NCI-H226 (cell line): ENCODE measurements around the gene BICRAL.

Source experiments
- DNase-seq: peaks from one replicate; pipeline ENCODE4 v3.0.0-alpha.2; 2015

Gene BICRAL

GRCh38 chr6:42781796-42782688, at the start of gene BICRAL:
Gene BICRAL (plus strand): TSS chr6:42782052. CDS start chr6:42822023, 39,971 bp downstream.
- peak; percentile 58 for DNase-seq

- peak; percentile 32 for DNase-seq
Measured at GRCh38 chr6:42733867-42734481, 47.9 kb upstream of the BICRAL start.

DNA sequence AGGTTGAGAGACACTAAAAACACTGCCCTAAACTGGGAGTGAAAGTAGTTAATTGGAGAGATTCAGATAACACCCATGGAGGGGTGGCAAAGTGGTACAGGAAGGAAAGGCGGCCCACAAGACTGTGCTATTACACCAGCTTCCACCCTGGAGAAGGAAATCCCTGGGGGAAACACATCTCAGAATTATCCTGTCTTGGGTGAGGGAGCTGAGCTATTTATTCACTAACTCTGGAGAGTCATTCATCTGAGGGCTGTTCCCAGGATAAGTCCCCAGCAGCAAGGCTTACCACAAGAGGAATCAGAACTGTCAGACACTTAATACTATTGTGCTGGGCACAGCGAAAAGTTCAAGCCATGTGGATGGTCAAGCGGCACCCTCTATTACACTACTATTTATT, 45.9 kb upstream of the BICRAL start:
- DNase-seq, result no peak

DNA sequence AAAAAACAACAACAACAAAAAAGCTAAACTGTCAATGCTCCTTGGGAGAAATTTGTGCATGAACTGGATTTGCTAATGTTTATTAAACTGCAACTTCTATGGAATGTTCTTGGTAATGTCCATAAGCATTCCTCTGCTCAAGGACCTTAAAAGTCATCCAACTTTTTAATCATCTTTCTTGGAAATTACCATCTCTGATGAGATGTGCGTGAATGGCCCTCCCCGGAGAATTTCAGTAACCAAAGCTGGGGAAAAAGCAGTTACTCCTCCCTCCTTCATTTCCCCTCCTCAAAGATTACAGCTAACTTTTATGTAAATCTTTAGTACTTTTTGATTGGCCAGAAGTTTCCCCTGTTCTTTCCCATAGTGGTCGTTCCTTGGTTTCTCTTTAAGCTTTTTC, 41.1 kb upstream of the BICRAL start:
- no peak for DNase-seq

DNA sequence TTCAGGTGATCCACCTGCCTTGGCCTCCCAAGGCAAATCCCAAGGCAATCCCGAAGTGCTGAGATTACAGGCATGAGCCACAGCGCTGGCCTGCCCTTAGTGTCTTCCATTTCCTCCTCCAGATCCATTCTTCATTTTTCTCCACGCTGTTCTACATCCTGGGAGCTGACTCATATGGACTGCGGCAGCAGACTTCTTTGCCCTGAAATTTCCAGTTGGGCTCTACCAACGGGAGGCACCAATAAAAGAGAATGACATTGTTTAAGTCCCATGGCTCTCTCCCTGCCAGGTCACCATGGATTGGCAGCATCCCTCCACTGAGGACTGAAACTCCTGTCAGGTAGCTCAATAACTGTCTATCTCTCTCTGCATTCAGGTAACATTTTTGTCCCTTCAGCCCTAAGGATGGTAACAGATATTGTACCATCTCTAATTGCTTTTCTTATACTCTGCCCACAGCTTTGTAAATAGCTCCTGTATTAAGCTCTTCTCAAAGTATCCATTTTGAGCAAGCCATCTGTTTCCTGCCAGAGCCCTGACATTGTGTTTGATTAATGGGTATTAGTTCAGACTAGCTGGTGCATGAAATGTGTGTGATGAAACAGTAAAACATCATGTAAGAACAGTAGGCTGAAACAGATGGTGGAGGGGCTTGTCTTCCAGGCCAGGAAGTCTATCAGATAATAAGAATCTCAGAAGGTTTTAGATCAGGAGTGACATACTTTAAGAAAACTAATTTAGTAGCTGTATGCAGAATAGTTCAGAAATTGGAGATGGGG, 39.5 kb upstream of the BICRAL start:
- peak; percentile 54 for DNase-seq

DNA sequence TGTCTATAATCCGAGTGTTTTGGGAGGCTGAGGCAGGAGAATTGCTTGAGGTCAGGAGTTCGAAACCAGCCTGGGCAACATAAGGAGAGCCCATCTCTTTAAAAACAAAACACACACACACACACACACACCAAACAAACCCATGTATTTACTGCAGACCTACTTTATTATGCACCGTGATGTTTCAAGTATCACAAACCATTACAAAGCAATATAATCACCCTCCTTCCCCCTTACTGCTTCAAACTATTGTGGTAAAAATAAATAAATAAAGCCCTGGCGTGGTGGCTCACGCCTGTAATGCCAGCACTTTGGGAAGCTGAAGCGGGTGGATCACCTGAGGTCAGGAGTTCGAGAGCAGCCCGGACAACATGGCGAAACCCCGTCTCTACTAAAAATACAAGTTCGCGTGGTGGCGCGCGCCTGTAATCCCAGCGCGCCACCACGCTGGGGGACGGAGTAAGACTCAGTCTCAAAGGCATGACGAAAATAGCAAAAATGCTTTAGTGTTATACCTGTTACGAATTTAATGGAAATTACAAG, 37.4 kb upstream of the BICRAL start:
- DNase-seq, result no peak

DNA sequence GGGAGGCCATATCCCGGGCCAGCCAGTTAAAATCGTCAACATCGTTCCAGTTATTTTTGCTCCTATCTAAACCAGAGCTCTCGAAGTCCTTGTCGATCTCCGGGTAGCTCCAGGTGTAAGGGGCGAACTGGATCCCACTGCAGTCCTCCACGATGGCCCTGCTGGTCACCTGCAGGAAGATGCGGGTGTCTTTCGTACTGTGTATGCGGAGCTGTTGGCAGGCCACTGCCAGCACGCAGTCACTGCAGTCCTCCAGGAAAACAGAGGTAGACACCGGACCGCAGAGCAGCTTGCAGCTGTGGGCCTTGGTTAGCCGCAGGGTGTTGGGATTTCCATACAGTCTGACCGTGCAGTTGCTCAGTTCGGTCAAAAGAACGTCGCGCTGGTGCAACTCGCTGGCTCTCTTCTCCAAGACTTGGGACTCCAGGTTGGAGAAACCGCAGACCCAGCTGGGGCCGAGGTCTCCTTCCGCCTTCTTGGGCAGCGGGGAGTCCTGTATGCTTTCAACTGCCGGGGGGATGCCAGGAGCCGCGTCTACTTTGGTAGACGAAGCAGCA, 36.7 kb upstream of the BICRAL start:
- no peak for DNase-seq

DNA sequence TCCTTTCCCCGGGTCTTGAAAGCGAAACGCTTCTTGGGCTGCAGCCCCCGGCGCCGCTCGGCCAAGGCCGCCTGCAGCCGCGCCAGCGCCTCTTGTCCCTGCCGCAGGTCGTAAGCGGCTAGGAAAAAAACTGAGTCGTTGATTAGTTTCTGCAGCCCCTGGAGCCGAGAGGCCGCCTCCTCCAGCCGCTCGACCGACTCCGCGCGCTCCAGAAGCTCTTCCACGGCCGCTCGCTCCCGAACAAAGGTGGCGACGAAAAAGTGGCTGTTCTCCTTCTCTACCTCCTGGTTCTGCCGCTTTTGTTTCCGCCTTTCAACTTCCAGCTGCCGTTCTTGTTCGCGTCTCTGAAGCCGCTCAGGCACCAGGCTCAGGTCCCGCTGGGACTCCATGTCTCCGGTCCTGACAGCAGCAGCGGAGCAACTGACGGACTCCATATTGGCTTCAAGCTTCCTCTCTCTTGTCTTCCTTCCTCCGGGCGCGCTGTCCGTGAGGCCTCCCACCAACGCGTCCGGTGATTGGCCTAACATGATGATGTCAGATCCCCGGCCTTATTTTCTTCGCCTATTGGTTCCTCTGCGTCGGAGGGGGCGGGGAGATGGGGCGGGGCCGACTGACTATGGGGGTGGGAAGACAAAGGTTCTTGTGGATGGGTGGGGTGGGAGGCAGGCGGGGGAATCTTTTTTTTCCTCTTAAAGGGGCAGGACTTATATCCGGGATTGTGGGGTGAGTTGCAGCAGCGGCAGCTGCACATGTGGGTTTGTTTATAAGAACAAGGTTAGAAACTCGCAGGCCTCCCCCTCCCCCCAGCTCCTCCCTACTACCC, 36.0 kb upstream of the BICRAL start, which contains the start of gene TBCC:
TSS of gene TBCC (minus strand) at position 464 of the 823 bp plus-strand sequence. CDS start at position 434, 30 bp downstream.
- peak; percentile 96 for DNase-seq

DNA sequence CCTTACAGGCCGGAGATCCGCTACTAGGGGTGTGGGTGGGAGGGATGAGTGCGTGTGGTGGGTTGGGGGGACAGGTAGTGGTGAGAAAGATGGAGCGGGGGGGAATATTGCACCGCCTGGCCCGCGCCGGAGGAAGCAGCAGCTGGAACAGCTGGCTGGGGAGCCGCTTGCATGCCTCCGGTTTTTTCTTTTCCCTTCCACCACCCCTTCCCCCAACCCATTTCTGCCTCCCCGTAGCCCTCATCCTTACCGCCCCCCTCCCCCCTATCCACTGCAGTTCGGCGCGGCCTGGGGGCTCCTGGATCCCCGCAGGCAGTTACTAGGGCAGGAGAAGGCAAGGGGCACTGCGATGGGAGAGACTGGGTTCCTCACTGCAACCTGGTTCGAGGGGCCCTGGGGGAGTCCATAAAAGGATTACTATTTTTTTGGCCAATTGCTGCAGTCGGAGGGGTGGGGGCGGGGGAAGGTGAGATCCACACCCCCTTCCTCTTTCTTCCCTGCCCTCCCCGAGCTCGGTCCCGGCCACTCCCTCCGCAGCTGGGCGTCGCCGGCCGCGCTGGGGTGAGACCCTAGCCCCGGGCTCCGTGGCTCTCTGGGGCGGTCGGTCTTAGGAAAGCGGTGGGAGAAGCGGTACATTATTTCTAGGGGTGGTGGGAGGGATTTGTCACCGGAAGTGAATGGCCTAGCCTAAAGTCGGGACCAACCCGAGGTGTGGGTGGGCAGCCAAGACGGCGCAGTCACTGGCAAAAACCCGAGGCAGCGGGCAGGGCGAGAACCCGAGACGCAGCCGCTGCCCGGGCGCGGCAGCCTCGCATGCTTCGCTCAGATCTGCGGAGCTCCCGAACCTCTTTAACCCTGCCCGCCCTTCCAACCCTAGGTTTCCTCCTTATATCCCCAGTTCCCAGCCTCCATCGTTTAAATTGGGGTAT, 35.1 kb upstream of the BICRAL start:
- DNase-seq, result peak; percentile 93

GRCh38 chr6:42748203-42748898, 33.5 kb upstream of the BICRAL start:
- DNase-seq, result no peak

DNA sequence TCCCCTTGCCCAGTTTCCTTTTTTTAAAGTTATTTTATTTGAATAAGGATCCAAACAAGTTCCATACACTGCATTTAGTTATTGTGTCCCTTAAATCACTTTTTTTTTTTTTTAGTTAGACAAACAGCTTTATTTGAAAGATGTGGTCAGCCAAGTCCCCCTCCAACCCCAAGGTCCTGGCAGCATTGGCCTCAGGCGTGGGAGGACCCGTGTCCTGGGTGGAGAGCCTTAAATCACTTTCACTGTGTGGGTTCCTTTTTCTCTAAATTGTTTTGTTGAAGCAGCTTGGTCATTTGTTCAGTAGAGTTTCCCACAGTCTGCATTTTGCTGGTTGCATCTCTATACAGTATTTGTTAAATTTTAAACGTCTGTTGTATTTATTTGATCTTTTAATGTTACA, 30.8 kb upstream of the BICRAL start:
- DNase-seq, result no peak

DNA sequence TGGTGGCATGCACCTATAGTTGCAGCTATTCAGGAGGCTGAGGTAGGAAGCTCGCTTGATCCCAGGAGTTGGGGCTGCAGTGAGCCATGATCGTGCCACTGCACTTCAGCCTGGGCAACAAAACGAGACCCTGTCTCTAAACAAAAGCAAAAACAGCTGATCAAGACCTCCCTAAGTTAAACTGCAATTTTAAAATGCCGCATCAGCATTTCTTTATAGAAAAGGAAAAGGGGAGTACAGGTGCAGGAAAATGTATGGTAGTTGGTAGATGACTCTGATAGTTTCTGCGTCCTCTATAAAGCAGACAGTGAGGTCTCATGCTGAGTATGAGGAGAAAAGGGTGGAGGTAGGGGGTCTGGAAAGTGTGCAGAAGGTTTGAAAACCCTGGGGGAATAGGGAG, 27.1 kb upstream of the BICRAL start:
- no peak for DNase-seq

GRCh38 chr6:42756722-42757121, 25.1 kb upstream of the BICRAL start:
- DNase-seq, result no peak

DNA sequence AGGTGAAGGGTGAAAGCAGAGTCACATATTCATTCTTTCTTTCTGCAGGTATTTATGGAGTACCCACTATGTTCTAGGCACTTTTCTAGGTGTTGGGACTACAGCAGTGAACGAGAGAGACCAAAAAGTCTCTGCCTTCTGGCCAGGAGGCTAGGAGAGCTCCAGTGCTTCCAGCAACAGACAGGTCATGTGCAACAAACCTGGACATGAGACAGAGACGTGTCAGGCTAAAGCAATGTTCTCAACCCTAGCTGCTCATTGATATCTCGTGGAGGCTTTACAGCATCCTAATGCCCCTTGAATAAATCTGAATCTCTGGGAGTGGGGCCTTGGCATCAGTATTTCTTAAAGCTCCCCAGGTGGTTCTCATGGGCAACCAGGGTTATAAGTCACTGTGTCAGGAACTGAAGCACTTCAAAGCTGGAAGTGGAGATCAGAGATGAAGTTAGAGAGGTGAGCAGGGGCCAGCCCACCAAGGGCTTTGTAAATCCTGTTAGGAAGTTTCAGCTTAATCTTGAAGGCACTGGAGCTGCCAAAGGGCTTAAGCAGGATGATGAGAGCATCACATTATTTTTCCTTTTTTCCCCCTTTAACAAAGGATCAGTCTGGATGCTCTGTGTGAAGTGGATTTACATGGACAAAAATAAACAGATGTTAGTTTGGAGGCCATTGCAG, 23.0 kb upstream of the BICRAL start:
- no peak for DNase-seq

DNA sequence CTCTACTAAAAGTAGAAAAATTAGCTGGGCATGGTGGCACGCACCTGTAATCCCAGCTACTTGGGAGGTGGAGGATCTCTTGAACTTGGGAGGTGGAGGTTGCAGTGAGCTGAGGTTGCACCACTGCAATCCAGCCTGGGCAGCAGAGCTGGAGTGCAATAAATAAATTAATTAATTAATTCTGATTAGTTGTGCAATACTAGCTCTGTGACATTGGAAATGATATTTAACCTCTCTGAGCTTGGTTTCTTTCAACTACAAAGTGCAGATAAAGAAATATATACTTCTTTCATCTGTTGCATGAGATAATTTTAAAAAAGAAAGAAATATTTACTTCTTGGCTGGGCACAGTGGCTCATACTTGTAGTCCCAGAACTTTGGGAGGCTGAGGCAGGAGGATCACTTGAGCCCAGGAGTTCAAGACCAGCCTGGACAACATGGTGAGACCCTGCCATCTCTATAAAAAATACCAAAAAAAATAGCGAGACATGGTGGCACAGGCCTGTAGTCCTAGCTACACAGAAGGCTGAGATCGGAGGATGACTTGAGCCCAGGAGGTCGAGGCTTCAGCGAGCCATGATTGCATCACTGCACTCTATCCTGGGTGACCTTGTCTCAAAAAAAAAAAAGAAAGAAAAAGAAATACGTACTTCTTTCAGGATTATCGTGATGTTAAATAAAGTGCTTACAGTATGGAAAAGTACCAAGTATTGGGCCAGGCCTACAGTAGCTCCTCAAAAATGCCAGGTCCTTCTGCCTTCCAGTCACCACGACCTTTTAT, 20.4 kb upstream of the BICRAL start:
- no peak for DNase-seq

DNA sequence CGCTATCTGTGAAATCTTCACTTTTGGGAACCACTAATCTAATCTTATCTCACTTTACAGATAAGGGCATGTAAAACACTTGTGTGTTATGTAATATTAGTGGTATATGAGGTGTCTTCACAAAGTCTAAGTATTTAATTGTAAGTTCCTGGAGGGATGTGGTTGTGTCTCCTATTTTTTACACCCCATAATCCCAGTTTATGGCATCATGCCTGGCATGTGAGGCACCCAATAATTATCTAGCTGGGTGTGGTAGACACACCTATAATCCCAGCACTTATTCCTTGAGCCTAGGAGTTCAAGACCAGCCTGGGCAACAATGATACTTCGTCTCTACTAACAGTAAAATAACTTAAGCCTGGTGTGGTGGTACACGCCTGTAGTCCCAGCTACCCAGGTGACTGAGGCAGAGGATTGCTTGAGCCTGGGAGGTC, 19.4 kb upstream of the BICRAL start:
- no peak for DNase-seq

DNA sequence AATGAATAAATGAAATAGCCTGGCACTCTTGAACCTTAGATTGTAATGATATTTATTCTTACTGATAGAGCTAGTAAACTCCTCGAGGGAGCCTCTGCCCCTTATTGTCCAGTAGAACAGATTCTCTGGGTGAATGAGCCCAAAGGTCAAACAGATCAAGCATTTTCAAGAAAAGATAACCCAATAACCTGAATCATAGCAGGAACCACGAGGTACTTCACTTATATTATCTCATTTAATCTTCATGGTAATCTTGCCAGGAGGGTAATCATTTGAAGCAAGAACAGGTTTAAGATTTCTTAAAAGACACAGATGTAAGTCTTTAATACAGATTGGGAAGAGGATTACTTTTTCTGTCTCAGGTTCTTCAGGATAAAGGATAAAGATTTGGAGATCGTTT, 18.9 kb upstream of the BICRAL start:
- no peak for DNase-seq

DNA sequence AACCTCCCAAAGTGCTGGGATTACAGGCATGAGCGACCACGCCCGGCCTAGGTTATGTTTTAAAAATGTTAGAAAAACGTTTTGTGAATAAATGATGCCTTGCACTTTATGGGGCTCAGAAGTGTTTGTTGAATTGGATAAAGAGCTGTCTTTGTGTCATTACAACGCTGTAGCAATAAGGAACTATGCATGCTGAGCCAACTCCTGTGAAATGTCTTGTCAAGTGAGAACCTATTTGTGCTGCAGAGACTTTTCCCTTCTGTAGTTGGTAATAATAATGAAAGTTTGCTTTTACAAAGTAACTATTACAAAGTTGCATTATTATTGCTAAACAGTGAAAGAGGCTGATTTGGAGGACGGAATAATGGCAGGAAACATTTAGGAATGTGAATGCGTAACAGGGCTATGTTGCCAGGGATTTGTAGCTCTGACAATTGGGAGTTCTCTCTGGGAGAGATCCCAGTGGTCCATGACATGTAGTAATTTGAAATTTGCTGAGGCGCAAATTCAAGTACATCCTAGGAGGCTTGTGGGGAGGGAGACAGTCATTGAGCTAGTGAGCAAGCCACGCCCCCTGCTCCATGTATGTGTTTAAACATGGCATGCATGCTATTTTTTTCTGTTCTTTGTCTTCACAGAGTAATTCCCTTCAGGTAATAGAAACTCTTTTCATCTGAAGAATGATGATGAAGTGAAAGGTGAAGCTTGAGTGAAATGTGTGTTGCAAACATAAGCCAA, 16.8 kb upstream of the BICRAL start:
- no peak for DNase-seq
